GM12874 (cell line): ENCODE data around the gene BEND4.

Experiments
- TF ChIP-seq, protein P1 (sequence below): IDR thresholded peaks from 2 replicates; pipeline ENCODE4 v1.5.1; 2011; ENCODE audit warnings: low read depth, mild to moderate bottlenecking, control low read depth, low read length, moderate library complexity; ENCODE audit not compliant: insufficient read depth

BEND4 gene

DNA sequence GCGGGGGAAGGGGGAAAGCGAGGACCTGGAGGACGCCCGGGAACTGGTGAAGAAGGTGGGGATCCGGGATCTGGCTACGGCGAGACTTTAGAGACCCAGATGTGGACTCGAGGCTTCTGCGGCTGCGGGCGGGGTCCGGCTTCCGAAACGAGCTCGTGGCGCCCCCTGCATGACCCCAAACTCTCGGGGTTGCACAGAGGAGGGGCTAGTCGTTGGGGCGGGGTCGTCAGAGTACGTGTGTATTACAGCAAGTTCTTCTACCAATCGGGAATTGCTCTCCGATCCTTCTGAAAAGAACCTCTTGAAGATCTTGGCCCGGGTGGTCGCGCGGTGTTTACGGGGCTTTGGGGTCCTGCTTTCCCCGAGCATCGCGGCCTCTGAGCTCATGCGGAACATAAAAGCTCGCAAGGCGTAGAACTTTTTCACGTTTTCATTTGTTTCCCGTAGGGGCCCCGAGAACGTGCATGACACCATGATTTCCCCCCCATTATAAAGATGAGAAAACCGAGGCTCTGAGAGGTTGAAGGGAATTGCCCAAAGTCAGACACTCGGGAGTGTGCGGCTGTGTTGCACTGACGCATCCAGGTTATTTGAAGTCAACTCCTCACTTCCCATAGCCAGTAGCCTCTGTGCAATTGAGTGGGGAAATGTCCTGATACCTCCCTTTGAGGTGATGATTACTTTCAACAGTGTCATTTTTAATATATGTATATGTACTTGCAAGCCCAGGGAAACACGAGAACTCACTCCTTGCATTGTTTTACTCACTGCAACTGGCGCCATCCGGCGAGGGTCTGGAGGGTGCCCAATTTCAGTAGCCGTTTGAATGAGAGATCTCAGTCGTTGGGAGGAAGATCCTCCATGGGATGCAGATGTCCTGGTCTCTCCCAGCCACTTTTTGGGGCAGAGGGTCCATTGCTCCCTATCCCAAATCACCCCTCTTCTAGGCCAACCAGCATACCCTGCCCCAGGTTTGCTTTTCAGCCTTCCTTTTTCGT, at the start of gene BEND4:
BEND4 (minus strand) TSS at position 149 of the 998 bp plus-strand sequence. CDS start 512 bp downstream, outside the sequence.
- TF ChIP-seq, protein P1, sequence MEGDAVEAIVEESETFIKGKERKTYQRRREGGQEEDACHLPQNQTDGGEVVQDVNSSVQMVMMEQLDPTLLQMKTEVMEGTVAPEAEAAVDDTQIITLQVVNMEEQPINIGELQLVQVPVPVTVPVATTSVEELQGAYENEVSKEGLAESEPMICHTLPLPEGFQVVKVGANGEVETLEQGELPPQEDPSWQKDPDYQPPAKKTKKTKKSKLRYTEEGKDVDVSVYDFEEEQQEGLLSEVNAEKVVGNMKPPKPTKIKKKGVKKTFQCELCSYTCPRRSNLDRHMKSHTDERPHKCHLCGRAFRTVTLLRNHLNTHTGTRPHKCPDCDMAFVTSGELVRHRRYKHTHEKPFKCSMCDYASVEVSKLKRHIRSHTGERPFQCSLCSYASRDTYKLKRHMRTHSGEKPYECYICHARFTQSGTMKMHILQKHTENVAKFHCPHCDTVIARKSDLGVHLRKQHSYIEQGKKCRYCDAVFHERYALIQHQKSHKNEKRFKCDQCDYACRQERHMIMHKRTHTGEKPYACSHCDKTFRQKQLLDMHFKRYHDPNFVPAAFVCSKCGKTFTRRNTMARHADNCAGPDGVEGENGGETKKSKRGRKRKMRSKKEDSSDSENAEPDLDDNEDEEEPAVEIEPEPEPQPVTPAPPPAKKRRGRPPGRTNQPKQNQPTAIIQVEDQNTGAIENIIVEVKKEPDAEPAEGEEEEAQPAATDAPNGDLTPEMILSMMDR, result no peak

DNA sequence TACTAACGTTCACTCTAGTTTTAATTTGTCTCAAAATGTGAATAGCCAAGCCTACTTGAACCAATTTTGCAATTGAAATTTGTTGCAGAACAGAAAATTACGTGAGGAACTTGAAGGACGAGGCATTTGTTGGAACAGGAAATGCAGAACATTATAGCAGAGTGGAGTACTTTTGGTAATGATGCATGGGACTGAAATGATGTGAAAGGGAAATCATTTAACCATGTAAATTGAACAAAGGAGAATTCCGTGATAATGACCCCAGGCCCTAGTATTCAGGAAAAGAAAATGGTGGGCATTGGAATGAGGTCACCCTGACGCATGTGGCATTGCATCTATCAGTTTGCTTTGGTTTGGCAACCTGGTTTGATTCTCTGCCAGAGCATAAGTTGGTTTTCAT, 44.9 kb upstream of the BEND4 start:
- TF ChIP-seq, protein P1, result no peak

DNA sequence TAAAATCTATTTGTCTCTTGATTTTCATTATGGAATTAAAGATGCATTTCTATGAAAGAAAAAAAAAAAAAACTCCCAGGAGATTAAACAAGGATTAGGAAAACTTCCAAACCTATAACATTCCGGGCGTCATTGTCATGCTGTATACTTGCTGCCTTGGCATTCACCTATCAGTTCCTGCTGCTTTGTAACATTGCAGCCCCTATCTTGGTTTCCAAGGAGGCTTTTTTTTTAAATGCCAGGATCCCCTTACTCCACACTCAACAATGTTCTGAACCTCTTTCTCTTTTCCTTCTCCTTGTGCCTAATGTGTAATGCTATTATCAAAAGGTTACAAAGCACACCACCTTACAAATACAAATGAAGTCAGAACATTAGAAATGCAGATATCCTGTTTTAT, 20.5 kb upstream of the BEND4 start:
- TF ChIP-seq, protein P1, result no peak

DNA sequence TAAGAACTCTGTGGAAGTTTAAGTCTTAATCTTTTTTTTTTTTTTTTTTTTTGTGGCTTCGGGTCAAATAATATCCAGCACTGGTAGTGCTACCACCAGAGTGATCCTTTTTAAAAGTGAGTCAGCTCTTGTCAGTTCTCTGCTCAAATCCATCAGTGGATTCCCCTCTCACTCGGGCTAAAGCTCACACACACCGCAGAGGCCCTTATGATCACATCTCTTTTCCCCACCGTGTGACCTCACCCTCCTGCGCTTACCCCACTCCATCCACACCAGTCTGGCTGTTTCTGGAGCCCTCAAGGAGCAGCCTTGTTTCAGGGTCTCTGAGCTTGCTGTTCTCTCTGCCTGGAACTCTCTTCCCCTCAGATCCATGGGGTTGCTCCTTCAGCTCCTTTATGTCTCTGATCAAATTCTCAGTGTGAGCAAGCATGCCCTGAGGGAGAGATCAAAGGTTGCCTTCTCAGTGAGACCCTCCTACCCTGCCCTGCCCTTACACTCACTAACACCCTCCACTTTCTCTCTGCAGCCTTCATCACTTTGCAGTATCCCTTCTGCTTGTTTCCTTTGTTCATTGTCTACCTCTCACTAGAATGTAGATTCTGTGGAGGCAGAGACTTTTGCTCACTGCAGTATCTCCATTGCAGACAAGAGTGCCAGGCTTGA, 19.8 kb upstream of the BEND4 start:
- TF ChIP-seq, protein P1, result no peak

DNA sequence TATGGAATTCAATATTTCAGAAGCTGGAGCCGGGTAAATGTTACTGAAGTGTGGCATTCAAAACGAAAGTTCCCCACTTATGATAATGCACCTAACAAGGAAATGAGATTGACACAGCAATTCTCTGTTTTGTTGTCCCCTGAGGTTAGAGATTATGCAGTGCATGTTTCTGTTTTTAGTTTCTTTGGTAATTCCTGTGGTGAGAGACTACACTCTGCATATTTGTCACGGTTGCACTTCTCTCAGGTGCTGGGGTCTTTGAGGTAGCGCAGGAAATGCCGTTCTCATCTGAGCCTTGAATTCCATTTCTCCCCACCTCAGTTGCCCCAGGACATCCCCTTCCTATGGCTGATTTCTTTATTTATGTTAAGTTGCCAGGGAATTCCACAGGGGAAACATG, 15.3 kb upstream of the BEND4 start:
- TF ChIP-seq, protein P1, result no peak

DNA sequence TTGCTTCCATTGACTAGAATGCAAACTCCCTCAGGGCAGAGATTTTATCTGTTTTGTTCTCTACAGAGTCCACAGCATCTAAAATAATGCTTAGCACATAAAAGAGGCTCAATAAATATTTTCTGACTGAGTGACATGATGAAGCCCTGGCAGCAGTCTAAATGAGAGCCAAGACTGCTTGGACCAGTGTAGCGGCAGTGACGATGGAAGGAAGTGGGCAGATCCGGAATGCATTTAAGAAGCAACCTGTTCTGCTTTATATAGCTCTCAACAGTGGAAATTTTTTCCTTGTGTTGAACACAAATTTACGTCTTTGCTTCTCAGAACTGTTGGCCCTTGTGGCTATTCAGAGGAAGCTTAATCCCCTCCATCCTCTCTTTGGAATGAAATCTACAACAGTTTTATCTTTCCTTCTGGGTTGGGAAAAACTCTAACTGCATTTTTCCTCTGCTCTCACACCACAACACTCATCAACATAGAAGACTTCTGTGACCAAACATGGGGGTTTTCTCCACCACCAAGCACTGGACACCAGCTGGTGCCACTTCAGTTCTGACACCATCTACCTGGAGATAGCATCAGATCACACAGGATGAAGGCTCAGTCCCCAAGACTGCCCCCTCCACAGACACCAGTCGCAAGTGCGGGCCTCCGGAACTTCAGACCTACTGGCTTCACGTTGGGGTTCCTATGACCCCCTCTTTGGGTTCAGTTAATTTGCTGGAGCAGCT, 7.0 kb upstream of the BEND4 start:
- TF ChIP-seq, protein P1, result no peak
